K562 (cell line): ENCODE data around the gene HAT1. TPM values are rescaled to one million over a fixed set of nuclear protein-coding genes. Genes with fewer than 3 reads are reported as not detected.
A peak's percentile ranks its signal among the peaks of the same experiment; 100 is the strongest.

ENCODE experiments used
- ATAC-seq: fragments of 200-7000 bp; cut with Tn5 transposase; 3 replicates; pipeline ENCODE4 v1.9.1; 2020; ENCODE audit warnings: moderate library complexity
- BruUV-seq: library from RNA; stranded (reverse); fragments of 400-500 nt; replicated peaks from 2 replicates; lab custom pipeline; 2021; lab: Mats Ljungman, UMichigan
- CTCF ChIA-PET: fragments of 300-600 bp; formaldehyde crosslinking; extraction: SDS; loops from one replicate; lab custom pipeline; 2021; ENCODE audit warnings: low intra/inter-chr PET ratio; lab: Yijun Ruan, JAX
- POLR2A ChIA-PET: fragments of 300-600, 350-650 bp; sonication (Branson Sonifier 250); formaldehyde crosslinking; extraction: SDS; loops from one replicate; lab custom pipeline; 2021; ENCODE audit warnings: antibody characterized with exemption, inconsistent platforms; lab: Yijun Ruan, JAX
- DNase-seq, 4 experiments: peaks; one replicate each; pipeline versions ENCODE4 v3.0.0 to v3.0.0-alpha.2; 2011 to 2018; ENCODE audit warnings: low spot score in 3 of 4, mixed read lengths in 3 of 4; ENCODE audit errors: extremely low read depth in 1 of 4
- FAIRE-seq: peaks from 2 replicates; lab custom pipeline; 2011; peaks lifted over from hg19 to GRCh38; lab: Jason Lieb, UNC
- H2AFZ ChIP-seq: 2 replicates; pipeline ENCODE4 v1.6.0; 2011; ENCODE audit warnings: low read depth, low read length, control low read depth, inconsistent platforms
- H3K27ac ChIP-seq: fragments of 200-600 bp; 3 replicates; pipeline ENCODE4 v1.8.0; 2011; ENCODE audit warnings: low read depth, mild to moderate bottlenecking, control low read depth, inconsistent platforms, low read length, moderate library complexity, mixed read lengths; ENCODE audit errors: extremely low read depth
- H3K27me3 ChIP-seq, 2 experiments: fragments of 300-600 bp in 1 of 2; 2 replicates in 1 of 2; 3 replicates in 1 of 2; pipeline versions ENCODE4 v1.6.0 to v1.8.0; 2011; ENCODE audit warnings: inconsistent platforms in 2 of 2, low read length in 2 of 2, mild to moderate bottlenecking in 1 of 2, mixed read lengths in 1 of 2, moderate library complexity in 1 of 2; ENCODE audit not compliant: control insufficient read depth in 2 of 2, insufficient read depth in 2 of 2
- H3K36me3 ChIP-seq: fragments of 300-600 bp; 3 replicates; pipeline ENCODE4 v1.8.0; 2011; ENCODE audit warnings: mild to moderate bottlenecking, low read length, inconsistent platforms; ENCODE audit not compliant: control insufficient read depth, insufficient read depth
- H3K4me1 ChIP-seq, 2 experiments: fragments of 200-600 bp in 1 of 2; replicated peaks in 1 of 2; 2 replicates in 1 of 2; 3 replicates in 1 of 2; pipeline versions ENCODE4 v1.5.1 to v1.8.0; 2011; ENCODE audit warnings: inconsistent platforms in 2 of 2, low read length in 2 of 2, mild to moderate bottlenecking in 1 of 2, mixed read lengths in 1 of 2, moderate library complexity in 1 of 2; ENCODE audit not compliant: control insufficient read depth in 2 of 2, insufficient read depth in 2 of 2
- H3K4me2 ChIP-seq: 2 replicates; pipeline ENCODE4 v1.6.1; 2011; ENCODE audit warnings: low read length, control low read depth, inconsistent platforms, mixed read lengths; ENCODE audit not compliant: insufficient read depth
- H3K4me3 ChIP-seq: fragments of 200-600 bp; sonication (generic), shearing (Covaris generic); 2 replicates; pipeline ENCODE4 v1.5.1; 2016; ENCODE audit warnings: control low read depth, inconsistent platforms
- H3K79me2 ChIP-seq: fragments of 200-600 bp; 3 replicates; pipeline ENCODE4 v1.8.0; 2011; ENCODE audit warnings: low read length, inconsistent platforms; ENCODE audit not compliant: control insufficient read depth, insufficient read depth
- H3K9ac ChIP-seq, 2 experiments: 2 replicates each; pipeline versions ENCODE4 v1.6.0 to v1.6.1; 2011; ENCODE audit warnings: low read depth in 2 of 2, low read length in 2 of 2, control low read depth in 1 of 2, inconsistent platforms in 1 of 2, mild to moderate bottlenecking in 1 of 2, mixed read lengths in 1 of 2; ENCODE audit not compliant: insufficient read depth in 1 of 2
- H3K9me1 ChIP-seq: one replicate; pipeline ENCODE4 v1.6.0; 2011; ENCODE audit warnings: inconsistent platforms, mild to moderate bottlenecking, low read length, moderate library complexity; ENCODE audit not compliant: control insufficient read depth, insufficient read depth
- H3K9me3 ChIP-seq: replicated peaks from 2 replicates; pipeline ENCODE4 v1.5.1; 2011; ENCODE audit warnings: low read depth, low read length, inconsistent platforms; ENCODE audit not compliant: control insufficient read depth, insufficient read depth
- H4K20me1 ChIP-seq: replicated peaks from 2 replicates; pipeline ENCODE4 v1.6.1; 2011; ENCODE audit warnings: low read length, inconsistent platforms, mixed read lengths; ENCODE audit not compliant: control insufficient read depth, insufficient read depth
- BCOR ChIP-seq: fragments of 450-650 bp; IDR thresholded peaks from 2 replicates; pipeline ENCODE4 v1.6.1; 2016
- ESRRA ChIP-seq: fragments of 450-650 bp; IDR thresholded peaks from 2 replicates; pipeline ENCODE4 v1.6.1; 2014; ENCODE audit warnings: low read depth, mild to moderate bottlenecking, moderate library complexity, borderline replicate concordance
- KAT7 ChIP-seq: sonication (generic); formaldehyde crosslinking; IDR thresholded peaks from 2 replicates; pipeline ENCODE4 v1.8.0; 2022; ENCODE audit warnings: missing genetic modification reagents, mild to moderate bottlenecking, borderline replicate concordance
- KDM1A ChIP-seq, 2 experiments: fragments of 450-650 bp; IDR thresholded peaks; 2 replicates each; pipeline ENCODE4 v1.6.1; 2016; ENCODE audit warnings: mild to moderate bottlenecking in 2 of 2
- POLR2H ChIP-seq: IDR thresholded peaks from 2 replicates; pipeline ENCODE4 v1.6.1; 2016; ENCODE audit warnings: missing genetic modification characterization, low read depth, mild to moderate bottlenecking, control low read depth, missing compliant biosample characterization, moderate library complexity
- RBM25 ChIP-seq: fragments of 200-400 bp; formaldehyde crosslinking; IDR thresholded peaks from 2 replicates; pipeline ENCODE4 v1.6.1; 2018; ENCODE audit warnings: low read length, low read depth, moderate library complexity; ENCODE audit not compliant: severe bottlenecking
- SAFB2 ChIP-seq: fragments of 200-400 bp; formaldehyde crosslinking; IDR thresholded peaks from 2 replicates; pipeline ENCODE4 v1.6.1; 2018; ENCODE audit warnings: borderline replicate concordance, low read length, low read depth, moderate library complexity; ENCODE audit not compliant: severe bottlenecking
- WGBS: fragments of 100-300 bp; shearing (Covaris generic); methylation state at CpG from one replicate; pipeline ENCODE4 v1.1.6; 2016; ENCODE audit warnings: low coverage, mixed read lengths; ENCODE audit not compliant: insufficient coverage; ENCODE audit errors: missing lambda C conversion rate; 5-methylcytosine and 5-hydroxymethylcytosine counted together
- in situ Hi-C: fragments of 300-500 bp; cut with MboI; formaldehyde crosslinking; loops from 4 replicates; pipeline ENCODE4 v1.15.0; 2018; ENCODE audit warnings: inconsistent platforms, mixed read lengths
- intact Hi-C: fragments of 100-400 bp; cut with micrococcal nuclease; formaldehyde crosslinking; loops from 2 replicates; pipeline ENCODE4 v1.14.2; 2022
- polyA plus RNA-seq, 8 experiments: library from polyadenylated mRNA; depleted of rRNA in 4 of 8; stranded (reverse) in 5 of 8; unstranded in 3 of 8; fragments of >200 nt; fragmentation: Nextera tagmentation in 2 of 8; fragmentation: Illumina TruSeq in 1 of 8; extraction: Ambion mirVana in 2 of 8; extraction: Trizol in 1 of 8; gene quantifications; 2 replicates each; pipeline versions ENCODE4 v1.2.1 to v1.2.3, GENCODE V29; 2011 to 2014; ENCODE audit warnings: inconsistent platforms in 1 of 8, missing spikeins in 1 of 8
- total RNA-seq, 7 experiments: library from RNA; depleted of rRNA in 6 of 7; stranded (reverse); fragments of >200 nt in 6 of 7; fragmentation: Illumina TruSeq in 2 of 7; extraction: Trizol in 2 of 7; gene quantifications; 2 replicates each; pipeline versions ENCODE4 v1.2.1 to v1.2.3, GENCODE V29; 2011 to 2021; ENCODE audit warnings: low replicate concordance in 1 of 7
- TF ChIP-seq, protein P1 (sequence below): fragments of 450-650 bp; IDR thresholded peaks from 2 replicates; pipeline ENCODE4 v1.6.1; 2016; ENCODE audit warnings: low read depth

HAT1 gene
- total and polyA plus RNA-seq, 9 of the 15 experiments (the other 6 are each of a cell fraction or from before 2014, with no cell fraction given) = 125 to 384 (median 244) TPM

DNA sequence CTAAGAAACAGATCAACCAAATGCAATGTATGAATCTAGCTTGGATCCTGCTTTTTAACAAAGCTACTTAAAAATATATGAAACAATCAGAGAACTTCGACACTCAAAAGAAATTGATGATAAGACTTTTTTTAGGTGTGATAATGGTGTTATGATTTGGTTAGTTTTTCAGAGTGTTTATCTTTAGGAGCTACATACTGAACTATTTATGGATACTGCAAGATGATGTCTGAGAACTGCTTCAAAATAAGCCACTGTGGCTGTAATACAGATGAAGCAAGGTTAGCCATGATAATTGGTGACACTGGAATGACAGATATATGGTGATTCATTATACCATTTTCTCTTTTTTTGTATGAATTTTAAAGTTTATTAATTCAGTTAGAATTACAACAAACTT is 42.4 kb upstream of the HAT1 start (continued):
- TF ChIP-seq, protein P1, sequence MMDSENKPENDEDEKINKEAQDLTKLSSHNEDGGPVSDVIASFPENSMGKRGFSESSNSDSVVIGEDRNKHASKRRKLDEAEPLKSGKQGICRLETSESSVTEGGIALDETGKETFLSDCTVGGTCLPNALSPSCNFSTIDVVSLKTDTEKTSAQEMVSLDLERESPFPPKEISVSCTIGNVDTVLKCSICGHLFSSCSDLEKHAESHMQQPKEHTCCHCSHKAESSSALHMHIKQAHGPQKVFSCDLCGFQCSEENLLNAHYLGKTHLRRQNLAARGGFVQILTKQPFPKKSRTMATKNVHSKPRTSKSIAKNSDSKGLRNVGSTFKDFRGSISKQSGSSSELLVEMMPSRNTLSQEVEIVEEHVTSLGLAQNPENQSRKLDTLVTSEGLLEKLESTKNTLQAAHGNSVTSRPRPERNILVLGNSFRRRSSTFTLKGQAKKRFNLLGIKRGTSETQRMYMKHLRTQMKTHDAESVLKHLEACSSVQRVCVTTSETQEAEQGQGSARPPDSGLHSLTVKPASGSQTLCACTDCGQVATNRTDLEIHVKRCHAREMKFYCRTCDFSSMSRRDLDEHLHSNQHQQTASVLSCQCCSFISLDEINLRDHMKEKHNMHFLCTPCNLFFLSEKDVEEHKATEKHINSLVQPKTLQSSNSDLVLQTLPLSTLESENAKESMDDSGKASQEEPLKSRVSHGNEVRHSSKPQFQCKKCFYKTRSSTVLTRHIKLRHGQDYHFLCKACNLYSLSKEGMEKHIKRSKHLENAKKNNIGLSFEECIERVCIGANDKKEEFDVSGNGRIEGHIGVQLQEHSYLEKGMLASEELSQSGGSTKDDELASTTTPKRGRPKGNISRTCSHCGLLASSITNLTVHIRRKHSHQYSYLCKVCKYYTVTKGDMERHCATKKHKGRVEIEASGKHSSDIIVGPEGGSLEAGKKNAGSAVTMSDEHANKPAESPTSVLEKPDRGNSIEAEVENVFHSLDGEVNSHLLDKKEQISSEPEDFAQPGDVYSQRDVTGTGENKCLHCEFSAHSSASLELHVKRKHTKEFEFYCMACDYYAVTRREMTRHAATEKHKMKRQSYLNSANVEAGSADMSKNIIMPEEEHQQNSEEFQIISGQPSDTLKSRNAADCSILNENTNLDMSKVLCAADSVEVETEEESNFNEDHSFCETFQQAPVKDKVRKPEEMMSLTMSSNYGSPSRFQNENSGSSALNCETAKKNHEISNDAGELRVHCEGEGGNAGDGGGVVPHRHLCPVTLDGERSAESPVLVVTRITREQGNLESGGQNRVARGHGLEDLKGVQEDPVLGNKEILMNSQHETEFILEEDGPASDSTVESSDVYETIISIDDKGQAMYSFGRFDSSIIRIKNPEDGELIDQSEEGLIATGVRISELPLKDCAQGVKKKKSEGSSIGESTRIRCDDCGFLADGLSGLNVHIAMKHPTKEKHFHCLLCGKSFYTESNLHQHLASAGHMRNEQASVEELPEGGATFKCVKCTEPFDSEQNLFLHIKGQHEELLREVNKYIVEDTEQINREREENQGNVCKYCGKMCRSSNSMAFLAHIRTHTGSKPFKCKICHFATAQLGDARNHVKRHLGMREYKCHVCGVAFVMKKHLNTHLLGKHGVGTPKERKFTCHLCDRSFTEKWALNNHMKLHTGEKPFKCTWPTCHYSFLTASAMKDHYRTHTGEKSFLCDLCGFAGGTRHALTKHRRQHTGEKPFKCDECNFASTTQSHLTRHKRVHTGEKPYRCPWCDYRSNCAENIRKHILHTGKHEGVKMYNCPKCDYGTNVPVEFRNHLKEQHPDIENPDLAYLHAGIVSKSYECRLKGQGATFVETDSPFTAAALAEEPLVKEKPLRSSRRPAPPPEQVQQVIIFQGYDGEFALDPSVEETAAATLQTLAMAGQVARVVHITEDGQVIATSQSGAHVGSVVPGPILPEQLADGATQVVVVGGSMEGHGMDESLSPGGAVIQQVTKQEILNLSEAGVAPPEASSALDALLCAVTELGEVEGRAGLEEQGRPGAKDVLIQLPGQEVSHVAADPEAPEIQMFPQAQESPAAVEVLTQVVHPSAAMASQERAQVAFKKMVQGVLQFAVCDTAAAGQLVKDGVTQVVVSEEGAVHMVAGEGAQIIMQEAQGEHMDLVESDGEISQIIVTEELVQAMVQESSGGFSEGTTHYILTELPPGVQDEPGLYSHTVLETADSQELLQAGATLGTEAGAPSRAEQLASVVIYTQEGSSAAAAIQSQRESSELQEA = no peak
- TF ChIP-seq, all 486 proteins: peak for 5

- intact Hi-C loops = no loop called here
- FAIRE-seq (no peak), ATAC-seq (no peak), DNase-seq (no peak)
- Histone ChIP-seq H3K9ac (no peak overlapping the region), H3K9me3 (no peaks in the 10 kb centered on the region), H3K4me2 (no peak overlapping the region), H3K79me2 (peaks cover 10% of the 10 kb centered on the region), H3K36me3 (no peaks in the 10 kb centered on the region), H2AFZ (no peak overlapping the region), H3K27ac (no peak overlapping the region), H3K9me1 (no peaks in the 10 kb centered on the region), H4K20me1 (no peaks in the 10 kb centered on the region), H3K4me3 (no peak overlapping the region), H3K4me1 (peaks cover 0 to 15% of the 10 kb centered on the region in 2 experiments; a peak in 3 of 5 replicates), H3K27me3 (no peaks in the 10 kb centered on the region)
- CTCF ChIA-PET = no interaction called here
- 65% methylated on average over 3 of the region's 3 CpGs for WGBS
- in situ Hi-C loops = no loop called here
- peak; percentile 98 for TF ChIP-seq RBM25
- TF ChIP-seq POLR2H (tag) = no peak
- 0 out of 2 replicates have a peak, but pooled peaks have one; percentile 25 for TF ChIP-seq ESRRA
- TF ChIP-seq KDM1A (IDR thresholded peaks at IDR 0.05) = peak; percentile 25 to 44; a peak in 2 of 4 replicates
- TF ChIP-seq SAFB2 = no peak
- TF ChIP-seq KAT7 = no peak
- peak; percentile 68; the same call in 1 of the 2 replicates for TF ChIP-seq BCOR
- POLR2A ChIA-PET = interaction anchor here (0.6 to 8.4 kb wide), 2 partner anchors 10 to 470 kb away, joined by 3 to 78 read pairs; partner anchors contain the start of gene SLC25A12
- no TSS peak for BruUV-seq
Measured at GRCh38 chr2:171880774-171881173, 41.5 kb upstream of the HAT1 start.
